CD14-positive monocyte (primary cell): ENCODE data around the gene NTM. TPM values are rescaled to one million over a fixed set of nuclear protein-coding genes. Genes with fewer than 3 reads are reported as not detected.

ENCODE experiments used
- DNase-seq, 3 donors: peaks; one replicate each; pipeline ENCODE4 v3.0.0-alpha.2; 2011 to 2022
- H2AFZ ChIP-seq: 2 replicates; pipeline ENCODE4 v1.6.0; 2012; ENCODE audit warnings: mild to moderate bottlenecking, low read depth, low read length, inconsistent platforms; ENCODE audit not compliant: insufficient read depth, poor library complexity, severe bottlenecking
- H3K27ac ChIP-seq, 2 donors: 1 replicate in 1 of 2; 2 replicates in 1 of 2; pipeline ENCODE4 v1.5.1; 2012 to 2013; ENCODE audit warnings: low read length in 2 of 2, control low read depth in 1 of 2, inconsistent platforms in 1 of 2, low read depth in 1 of 2, mild to moderate bottlenecking in 1 of 2
- H3K27me3 ChIP-seq, 2 donors: one replicate each; pipeline versions ENCODE4 v1.6.0 to v1.6.1; 2011 to 2013; ENCODE audit warnings: low read length in 2 of 2; ENCODE audit not compliant: control insufficient read depth in 2 of 2, insufficient read depth in 2 of 2
- H3K36me3 ChIP-seq, 2 donors: replicated peaks in 1 of 2; 1 replicate in 1 of 2; 2 replicates in 1 of 2; pipeline versions ENCODE4 v1.5.1 to v1.6.1; 2012 to 2013; ENCODE audit warnings: low read length in 2 of 2, control low read depth in 1 of 2, inconsistent platforms in 1 of 2, mild to moderate bottlenecking in 1 of 2; ENCODE audit not compliant: insufficient read depth in 2 of 2, control insufficient read depth in 1 of 2
- H3K4me1 ChIP-seq, 2 donors: 1 replicate in 1 of 2; 2 replicates in 1 of 2; pipeline versions ENCODE4 v1.5.1 to v1.6.1; 2012 to 2013; ENCODE audit warnings: low read length in 2 of 2, control low read depth in 1 of 2, inconsistent platforms in 1 of 2, mild to moderate bottlenecking in 1 of 2, moderate library complexity in 1 of 2; ENCODE audit not compliant: insufficient read depth in 2 of 2, control insufficient read depth in 1 of 2
- H3K4me2 ChIP-seq: replicated peaks from 2 replicates; pipeline ENCODE3; 2012; ENCODE audit warnings: low read length, moderate library complexity, mild to moderate bottlenecking; ENCODE audit not compliant: poor library complexity, severe bottlenecking; ENCODE audit errors: extremely low read depth
- H3K4me3 ChIP-seq, 3 experiments: fragments of 200-600 bp in 1 of 3; sonication (generic) in 1 of 3; replicated peaks in 1 of 3; 1 replicate in 2 of 3; 2 replicates in 1 of 3; pipeline ENCODE4 v1.5.1; 2011 to 2013; ENCODE audit warnings: low read length in 3 of 3, mild to moderate bottlenecking in 3 of 3, control low read depth in 2 of 3, low read depth in 2 of 3, inconsistent platforms in 1 of 3, moderate library complexity in 1 of 3
- H3K79me2 ChIP-seq: 2 replicates; pipeline ENCODE4 v1.6.0; 2012; ENCODE audit warnings: mild to moderate bottlenecking, control low read depth, inconsistent platforms, low read length, moderate library complexity; ENCODE audit not compliant: insufficient read depth
- H3K9ac ChIP-seq: 2 replicates; pipeline ENCODE4 v1.6.0; 2017; ENCODE audit warnings: low read length, mild to moderate bottlenecking; ENCODE audit not compliant: insufficient read depth, poor library complexity, severe bottlenecking
- H3K9me3 ChIP-seq, 2 donors: replicated peaks in 1 of 2; 1 replicate in 1 of 2; 2 replicates in 1 of 2; pipeline versions ENCODE4 v1.5.1 to v1.6.1; 2012 to 2013; ENCODE audit warnings: low read length in 2 of 2, control low read depth in 1 of 2; ENCODE audit not compliant: control insufficient read depth in 1 of 2, insufficient read depth in 1 of 2
- H4K20me1 ChIP-seq: 2 replicates; pipeline ENCODE4 v1.6.0; 2012; ENCODE audit warnings: mild to moderate bottlenecking, low read length, control low read depth, moderate library complexity; ENCODE audit not compliant: insufficient read depth
- H3K27ac Mint-ChIP-seq, 7 donors: one replicate each; pipeline ENCODE4 v1.8.0; 2020; ENCODE audit warnings: mild to moderate bottlenecking in 7 of 7, mixed read lengths in 7 of 7, moderate library complexity in 6 of 7, inconsistent platforms in 2 of 7
- H3K27me3 Mint-ChIP-seq, 3 donors: one replicate each; pipeline ENCODE4 v1.8.0; 2021 to 2022; ENCODE audit warnings: low read depth in 3 of 3, mild to moderate bottlenecking in 3 of 3, mixed read lengths in 3 of 3, moderate library complexity in 3 of 3, inconsistent platforms in 1 of 3
- H3K36me3 Mint-ChIP-seq, 2 donors: one replicate each; pipeline ENCODE4 v1.8.0; 2020; ENCODE audit warnings: mixed read lengths in 2 of 2, inconsistent platforms in 1 of 2, mild to moderate bottlenecking in 1 of 2
- H3K4me1 Mint-ChIP-seq: one replicate; pipeline ENCODE4 v1.8.0; 2020; ENCODE audit warnings: mild to moderate bottlenecking, mixed read lengths
- H3K4me3 Mint-ChIP-seq, 2 donors: one replicate each; pipeline ENCODE4 v1.8.0; 2020; ENCODE audit warnings: mild to moderate bottlenecking in 2 of 2, mixed read lengths in 2 of 2, moderate library complexity in 1 of 2
- H3K9me3 Mint-ChIP-seq, 7 donors: one replicate each; pipeline ENCODE4 v1.8.0; 2020 to 2022; ENCODE audit warnings: mixed read lengths in 7 of 7, mild to moderate bottlenecking in 6 of 7, moderate library complexity in 6 of 7, inconsistent platforms in 2 of 7
- WGBS: methylation state at CpG from one replicate; pipeline ENCODE4 v1.1.5; 2013; ENCODE audit warnings: missing lambda C conversion rate; ENCODE audit not compliant: insufficient coverage; 5-methylcytosine and 5-hydroxymethylcytosine counted together
- intact Hi-C, 2 donors: fragments of 100-400 bp; cut with micrococcal nuclease; formaldehyde crosslinking; loops; one replicate each; pipeline versions ENCODE4 v1.15.0 to v1.15.1; 2023
- polyA plus RNA-seq, 3 donors: library from polyadenylated mRNA; depleted of rRNA in 1 of 3; unstranded in 2 of 3; stranded (reverse) in 1 of 3; fragments of 300-500 nt in 2 of 3; fragments of >200 nt in 1 of 3; fragmentation: Illumina TruSeq in 2 of 3; gene quantifications; 1 replicate in 2 of 3; 2 replicates in 1 of 3; pipeline ENCODE4 v1.2.3, GENCODE V29; 2012 to 2021
- TF ChIP-seq, protein P1 (sequence below): fragments of 200-600 bp; IDR thresholded peaks from one replicate; pipeline ENCODE4 v1.8.0; 2022; ENCODE audit warnings: antibody characterized with exemption, mild to moderate bottlenecking

Gene NTM
- polyA plus RNA-seq, 3 donors, result not detected

DNA sequence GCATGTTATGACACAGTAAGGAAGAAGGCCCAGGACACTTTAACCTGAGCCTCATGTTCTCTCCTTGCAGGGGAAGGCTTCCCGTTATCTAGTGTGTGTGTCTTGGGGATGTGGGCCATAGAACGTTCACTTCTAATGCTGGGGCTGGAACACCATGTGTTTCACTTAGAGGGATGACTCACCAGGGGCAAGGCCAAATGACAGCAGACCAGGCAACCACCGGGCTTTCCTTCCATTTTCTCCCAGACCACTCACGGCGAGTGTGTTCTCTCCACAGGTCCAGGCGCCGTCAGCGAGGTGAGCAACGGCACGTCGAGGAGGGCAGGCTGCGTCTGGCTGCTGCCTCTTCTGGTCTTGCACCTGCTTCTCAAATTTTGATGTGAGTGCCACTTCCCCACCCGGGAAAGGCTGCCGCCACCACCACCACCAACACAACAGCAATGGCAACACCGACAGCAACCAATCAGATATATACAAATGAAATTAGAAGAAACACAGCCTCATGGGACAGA lies 964.4 kb downstream of the NTM start:
- no peak overlapping the region for H3K4me2 ChIP-seq
- no peak overlapping the region for H3K9ac ChIP-seq
- H3K27me3 ChIP-seq, result no peaks in the 10 kb centered on the region
- H3K27ac Mint-ChIP-seq, result no peak overlapping the region
- WGBS, result 92% methylated on average over 11 of the region's 15 CpGs
- H3K36me3 ChIP-seq, result no peaks in the 10 kb centered on the region
- H3K9me3 Mint-ChIP-seq, result peaks cover 0 to 26% (median 3%) of the 10 kb centered on the region in 7 donors
- intact Hi-C loops, result no loop called here
- H3K79me2 ChIP-seq, result no peaks in the 10 kb centered on the region
- TF ChIP-seq, protein P1, sequence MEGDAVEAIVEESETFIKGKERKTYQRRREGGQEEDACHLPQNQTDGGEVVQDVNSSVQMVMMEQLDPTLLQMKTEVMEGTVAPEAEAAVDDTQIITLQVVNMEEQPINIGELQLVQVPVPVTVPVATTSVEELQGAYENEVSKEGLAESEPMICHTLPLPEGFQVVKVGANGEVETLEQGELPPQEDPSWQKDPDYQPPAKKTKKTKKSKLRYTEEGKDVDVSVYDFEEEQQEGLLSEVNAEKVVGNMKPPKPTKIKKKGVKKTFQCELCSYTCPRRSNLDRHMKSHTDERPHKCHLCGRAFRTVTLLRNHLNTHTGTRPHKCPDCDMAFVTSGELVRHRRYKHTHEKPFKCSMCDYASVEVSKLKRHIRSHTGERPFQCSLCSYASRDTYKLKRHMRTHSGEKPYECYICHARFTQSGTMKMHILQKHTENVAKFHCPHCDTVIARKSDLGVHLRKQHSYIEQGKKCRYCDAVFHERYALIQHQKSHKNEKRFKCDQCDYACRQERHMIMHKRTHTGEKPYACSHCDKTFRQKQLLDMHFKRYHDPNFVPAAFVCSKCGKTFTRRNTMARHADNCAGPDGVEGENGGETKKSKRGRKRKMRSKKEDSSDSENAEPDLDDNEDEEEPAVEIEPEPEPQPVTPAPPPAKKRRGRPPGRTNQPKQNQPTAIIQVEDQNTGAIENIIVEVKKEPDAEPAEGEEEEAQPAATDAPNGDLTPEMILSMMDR, result no peak
- no peak overlapping the region for H2AFZ ChIP-seq
- no peak overlapping the region for H3K27ac ChIP-seq
- H3K27me3 Mint-ChIP-seq, result peaks cover 0 to 4% (median 0%) of the 10 kb centered on the region in 3 donors
- no peaks in the 10 kb centered on the region for H3K36me3 Mint-ChIP-seq
- H3K4me3 Mint-ChIP-seq, result no peak overlapping the region
- DNase-seq, result no peak
- no peaks in the 10 kb centered on the region for H4K20me1 ChIP-seq
- no peak overlapping the region for H3K4me3 ChIP-seq
- H3K9me3 ChIP-seq, result no peaks in the 10 kb centered on the region
- no peaks in the 10 kb centered on the region for H3K4me1 ChIP-seq
- H3K4me1 Mint-ChIP-seq, result no peaks in the 10 kb centered on the region

DNA sequence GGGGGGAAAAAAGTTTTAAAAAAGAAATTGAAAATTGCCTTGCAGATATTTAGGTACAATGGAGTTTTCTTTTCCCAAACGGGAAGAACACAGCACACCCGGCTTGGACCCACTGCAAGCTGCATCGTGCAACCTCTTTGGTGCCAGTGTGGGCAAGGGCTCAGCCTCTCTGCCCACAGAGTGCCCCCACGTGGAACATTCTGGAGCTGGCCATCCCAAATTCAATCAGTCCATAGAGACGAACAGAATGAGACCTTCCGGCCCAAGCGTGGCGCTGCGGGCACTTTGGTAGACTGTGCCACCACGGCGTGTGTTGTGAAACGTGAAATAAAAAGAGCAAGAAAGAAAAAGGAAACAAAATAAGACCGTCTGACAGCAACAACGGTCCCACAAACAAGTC lies 964.9 kb downstream of the NTM start:
- Mint-ChIP-seq H3K9me3 (peaks cover 0 to 26% (median 3%) of the 10 kb centered on the region in 7 donors), H3K27me3 (peaks cover 0 to 4% (median 0%) of the 10 kb centered on the region in 3 donors), H3K4me1 (no peaks in the 10 kb centered on the region), H3K27ac (no peak overlapping the region), H3K36me3 (no peaks in the 10 kb centered on the region), H3K4me3 (no peak overlapping the region)
- 88% methylated on average over 12 of the region's 14 CpGs for WGBS
- no peaks in the 10 kb centered on the region for H3K27me3 ChIP-seq
- TF ChIP-seq, protein P1, result no peak
- H3K4me3 ChIP-seq, result no peak overlapping the region
- no peak overlapping the region for H2AFZ ChIP-seq
- DNase-seq, result no peak
- H3K79me2 ChIP-seq, result no peaks in the 10 kb centered on the region
- H3K4me2 ChIP-seq, result no peak overlapping the region
- no peak overlapping the region for H3K9ac ChIP-seq
- no peaks in the 10 kb centered on the region for H3K9me3 ChIP-seq
- H4K20me1 ChIP-seq, result no peaks in the 10 kb centered on the region
- no peaks in the 10 kb centered on the region for H3K36me3 ChIP-seq
- H3K27ac ChIP-seq, result no peak overlapping the region
- no peaks in the 10 kb centered on the region for H3K4me1 ChIP-seq
- intact Hi-C loops, result no loop called here
